ENCODE results near the gene TASP1. TPM values are rescaled to one million over a fixed set of nuclear protein-coding genes. Genes with fewer than 3 reads are reported as not detected.

The TASP1 gene
- total and polyA plus RNA-seq, 2 donors (not counting 3 experiments of a cell fraction or from before 2014, with no cell fraction given), result 3.5 to 8.9 TPM

DNA sequence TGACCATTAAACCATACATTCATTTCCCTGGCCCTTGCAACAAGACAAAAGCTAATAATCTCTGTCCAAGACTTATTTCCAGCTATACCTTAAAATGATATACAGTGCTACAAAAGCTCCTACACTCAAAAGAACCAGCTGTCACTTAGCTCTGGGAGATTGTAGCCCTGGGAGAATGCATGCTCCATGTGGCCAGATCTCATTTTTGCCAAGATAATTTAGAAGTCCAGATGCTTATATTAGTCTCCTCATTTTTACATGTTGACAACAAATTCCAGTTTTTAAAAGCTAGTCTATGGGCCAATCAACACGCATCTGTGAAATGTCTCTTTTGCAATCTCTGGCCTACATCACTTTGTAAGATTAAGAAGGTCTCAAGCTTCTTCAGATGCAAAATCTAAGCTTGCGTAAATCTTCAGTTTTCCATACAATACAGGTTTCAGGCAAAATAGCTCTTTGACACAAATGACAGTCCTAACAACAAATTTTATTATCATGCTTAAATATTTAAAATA is 27.1 kb downstream of the TASP1 start:
- Histone ChIP-seq H2AFZ (ENCODE audit: low read depth, low read length) (no peak overlapping the region), H3K4me2 (ENCODE audit: insufficient read depth, low read length) (no peak overlapping the region), H3K27me3 (ENCODE audit: control insufficient read depth in 2 of 2, insufficient read depth in 2 of 2, low read length in 2 of 2) (no peaks in the 10 kb centered on the region), H3K27ac (ENCODE audit: insufficient read depth, low read depth, low read length) (no peak overlapping the region), H3K36me3 (ENCODE audit: control insufficient read depth in 2 of 2, extremely low read depth in 1 of 2, insufficient read depth in 2 of 2, low read length in 2 of 2) (no peaks in the 10 kb centered on the region), H3K9me1 (replicated peaks; ENCODE audit: control insufficient read depth, extremely low read depth, insufficient read depth, low read length) (no peaks in the 10 kb centered on the region), H3K4me1 (ENCODE audit: control insufficient read depth, extremely low read depth, insufficient read depth, low read length) (peaks cover 3% of the 10 kb centered on the region), H3K9me3 (replicated peaks; ENCODE audit: control insufficient read depth, insufficient read depth, low read length) (no peaks in the 10 kb centered on the region), H4K20me1 (replicated peaks; ENCODE audit: control insufficient read depth, extremely low read depth, insufficient read depth, low read length) (no peaks in the 10 kb centered on the region), H3K79me2 (ENCODE audit: control insufficient read depth, insufficient read depth, low read length) (no peaks in the 10 kb centered on the region), H3K4me3 (replicated peaks in 1 of 3; ENCODE audit: insufficient read depth in 1 of 3, low read depth in 1 of 3, low read length in 3 of 3) (no peak overlapping the region), H3K9ac (replicated peaks; ENCODE audit: extremely low read depth, insufficient read depth, low read length) (no peak overlapping the region)
- no peak for FAIRE-seq
- dilution Hi-C loops (cut with MboI; ENCODE audit: extremely low pct_ligation_motif_present, low sequenced_read_pairs) (no loop called here), intact Hi-C loops (cut with micrococcal nuclease) (no loop called here)
- TF ChIP-seq POLR2A (IDR thresholded peaks at IDR 0.05; ENCODE audit: low read depth, low read length), result no peak
- TF ChIP-seq EZH2 (IDR thresholded peaks at IDR 0.05; ENCODE audit: borderline replicate concordance, low read depth, low read length, severe bottlenecking), result no peak
- no peak for TF ChIP-seq POLR2AphosphoS5 (IDR thresholded peaks at IDR 0.05; ENCODE audit: insufficient read depth, low read depth, low read length)
- TF ChIP-seq, protein P1, sequence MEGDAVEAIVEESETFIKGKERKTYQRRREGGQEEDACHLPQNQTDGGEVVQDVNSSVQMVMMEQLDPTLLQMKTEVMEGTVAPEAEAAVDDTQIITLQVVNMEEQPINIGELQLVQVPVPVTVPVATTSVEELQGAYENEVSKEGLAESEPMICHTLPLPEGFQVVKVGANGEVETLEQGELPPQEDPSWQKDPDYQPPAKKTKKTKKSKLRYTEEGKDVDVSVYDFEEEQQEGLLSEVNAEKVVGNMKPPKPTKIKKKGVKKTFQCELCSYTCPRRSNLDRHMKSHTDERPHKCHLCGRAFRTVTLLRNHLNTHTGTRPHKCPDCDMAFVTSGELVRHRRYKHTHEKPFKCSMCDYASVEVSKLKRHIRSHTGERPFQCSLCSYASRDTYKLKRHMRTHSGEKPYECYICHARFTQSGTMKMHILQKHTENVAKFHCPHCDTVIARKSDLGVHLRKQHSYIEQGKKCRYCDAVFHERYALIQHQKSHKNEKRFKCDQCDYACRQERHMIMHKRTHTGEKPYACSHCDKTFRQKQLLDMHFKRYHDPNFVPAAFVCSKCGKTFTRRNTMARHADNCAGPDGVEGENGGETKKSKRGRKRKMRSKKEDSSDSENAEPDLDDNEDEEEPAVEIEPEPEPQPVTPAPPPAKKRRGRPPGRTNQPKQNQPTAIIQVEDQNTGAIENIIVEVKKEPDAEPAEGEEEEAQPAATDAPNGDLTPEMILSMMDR (IDR thresholded peaks at IDR 0.05; ENCODE audit: extremely low read depth in 1 of 2, insufficient read depth in 1 of 2, low read depth in 1 of 2, low read length in 2 of 2), result no peak
- no peak for TF ChIP-seq JUN (IDR thresholded peaks at IDR 0.05; ENCODE audit: borderline replicate concordance, insufficient read depth, insufficient read length, low read depth)
- TF ChIP-seq FOS (IDR thresholded peaks at IDR 0.05; ENCODE audit: borderline replicate concordance, insufficient read depth, low read length), result no peak
- no peak for TF ChIP-seq MYC (IDR thresholded peaks at IDR 0.05; ENCODE audit: low read depth, low read length)
- no peak for TF ChIP-seq GATA2 (IDR thresholded peaks at IDR 0.05; ENCODE audit: insufficient read depth, insufficient read length, low read depth, low read length)
- TF ChIP-seq, protein P2, sequence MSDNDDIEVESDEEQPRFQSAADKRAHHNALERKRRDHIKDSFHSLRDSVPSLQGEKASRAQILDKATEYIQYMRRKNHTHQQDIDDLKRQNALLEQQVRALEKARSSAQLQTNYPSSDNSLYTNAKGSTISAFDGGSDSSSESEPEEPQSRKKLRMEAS (IDR thresholded peaks at IDR 0.05; ENCODE audit: insufficient read depth, insufficient read length), result no peak
- ChIA-PET POLR2A (no interaction called here), CTCF (interaction anchor here (1.0 to 2.4 kb wide), 4 partner anchors 24 to 177 kb away, joined by 3 to 9 read pairs (median 4); no protein-coding TSS in a partner anchor)
- DNase-seq (ENCODE audit: low read depth, low spot score), result no peak
- no TSS peak for BruUV-seq (replicated peaks)

Data from endothelial cell of umbilical vein (primary cell).